Transverse colon (tissue), 4 donors: ENCODE data around the gene ACSM2B. TPM values are rescaled to one million over a fixed set of nuclear protein-coding genes. Genes with fewer than 3 reads are reported as not detected.
"Not testable (repeated sequence)": the region's sequence is repeated elsewhere in the genome, so short reads cannot be mapped to it uniquely, and the experiment has no call there.

Experiments used
- DNase-seq: peaks from one replicate; pipeline ENCODE4 v3.0.0-alpha.2; 2019
- H3K27ac ChIP-seq, 4 donors: fragments of 200-600 bp; sonication (generic); 2 replicates each; pipeline ENCODE4 v1.5.1; 2016 to 2018; ENCODE audit warnings: inconsistent platforms in 4 of 4
- H3K27me3 ChIP-seq: fragments of 200-600 bp; sonication (generic); 2 replicates; pipeline ENCODE4 v1.5.1; 2017; ENCODE audit warnings: inconsistent platforms
- H3K36me3 ChIP-seq, 4 donors: fragments of 200-600 bp; sonication (generic); 2 replicates each; pipeline ENCODE4 v1.5.1; 2017 to 2019; ENCODE audit warnings: inconsistent platforms in 4 of 4
- H3K4me1 ChIP-seq, 4 donors: fragments of 200-600 bp; sonication (generic); 2 replicates each; pipeline ENCODE4 v1.5.1; 2017 to 2020; ENCODE audit warnings: inconsistent platforms in 4 of 4
- H3K4me3 ChIP-seq, 4 donors: fragments of 200-600 bp; sonication (generic); 1 replicate in 1 of 4; 2 replicates in 3 of 4; pipeline versions ENCODE4 v1.5.1 to v1.6.1; 2017 to 2019; ENCODE audit warnings: inconsistent platforms in 4 of 4
- H3K9me3 ChIP-seq, 2 donors: fragments of 200-600 bp; sonication (generic); 2 replicates each; pipeline ENCODE4 v1.5.1; 2017 to 2019; ENCODE audit warnings: inconsistent platforms in 2 of 2
- CTCF ChIP-seq, 5 experiments: fragments of 200-600 bp in 3 of 5; fragments of 450-650 bp in 2 of 5; sonication (generic) in 3 of 5; IDR thresholded peaks; 1 replicate in 2 of 5; 2 replicates in 3 of 5; pipeline ENCODE4 v1.5.1; 2016 to 2017; ENCODE audit warnings: antibody characterized with exemption in 5 of 5, inconsistent platforms in 3 of 5, mild to moderate bottlenecking in 2 of 5, moderate library complexity in 1 of 5
- EP300 ChIP-seq: sonication (generic); formaldehyde crosslinking; IDR thresholded peaks from one replicate; pipeline ENCODE4 v1.6.1; 2017; ENCODE audit warnings: antibody characterized with exemption, low read depth
- POLR2A ChIP-seq: fragments of 450-650 bp; IDR thresholded peaks from one replicate; pipeline ENCODE4 v1.6.1; 2016; ENCODE audit warnings: antibody characterized with exemption, mild to moderate bottlenecking, moderate library complexity
- POLR2AphosphoS5 ChIP-seq, 3 donors: sonication (generic); formaldehyde crosslinking; IDR thresholded peaks; one replicate each; pipeline ENCODE4 v1.6.1; 2016; ENCODE audit warnings: antibody characterized with exemption in 3 of 3
- WGBS, 2 donors: methylation state at CpG; one replicate each; pipeline ENCODE4 v1.1.5; 2018; ENCODE audit warnings: low coverage in 1 of 2; 5-methylcytosine and 5-hydroxymethylcytosine counted together
- in situ Hi-C, 4 donors: fragments of 200-750 bp; cut with MboI; loops; one replicate each; pipeline versions ENCODE4 v1.15.0 to v1.15.1; 2017; ENCODE audit warnings: low sequenced_read_pairs in 3 of 4, low pct_ligation_motif_present in 1 of 4, low pct_unique_long_range_greater_than_20kb in 1 of 4
- intact Hi-C: fragments of 100-400 bp; cut with DNase I; formaldehyde crosslinking; loops from one replicate; pipeline ENCODE4 v1.15.1; 2023; ENCODE audit warnings: low total_unique reads
- total RNA-seq, 4 donors: library from RNA; depleted of rRNA; stranded (reverse); fragments of >200 nt; gene quantifications; one replicate each; pipeline ENCODE4 v1.1.0, GENCODE V29; 2016

ACSM2B gene
- total RNA-seq, 4 donors from 2014 or later = not detected

GRCh38 chr16:20587645-20588074 is 11.5 kb upstream of the ACSM2B start:
- H3K27me3 ChIP-seq, intact Hi-C loops, H3K36me3 ChIP-seq, in situ Hi-C loops, H3K9me3 ChIP-seq, H3K4me3 ChIP-seq, H3K4me1 ChIP-seq: not testable (repeated sequence)
- peak; percentile 10 for DNase-seq
- H3K27ac ChIP-seq = peak overlapping the region in 2 of 4 donors; percentile 71 to 82
- WGBS, 2 donors = 52% methylated on average over 2 of the region's 2 CpGs; no CpG with 5 or more reads in 1 of the 2 donors
- peak in 2 of 3 donors; percentile 9 to 93 for TF ChIP-seq POLR2AphosphoS5 (IDR thresholded peaks at IDR 0.05)
- TF ChIP-seq EP300 = peak; percentile 55

- WGBS, 2 donors = 64 to 80% methylated on average over 1 of the region's 1 CpG
- H3K4me1 ChIP-seq, H3K4me3 ChIP-seq, in situ Hi-C loops, H3K9me3 ChIP-seq, H3K27me3 ChIP-seq, DNase-seq, intact Hi-C loops, H3K36me3 ChIP-seq: not testable (repeated sequence)
- peak overlapping the region in 3 of 4 donors; percentile 13 to 81 (median 67) for H3K27ac ChIP-seq
Observed at GRCh38 chr16:20586716-20587115, 10.5 kb upstream of the ACSM2B start.

- H3K4me3 ChIP-seq, intact Hi-C loops, in situ Hi-C loops, H3K9me3 ChIP-seq, DNase-seq, H3K4me1 ChIP-seq, H3K36me3 ChIP-seq, H3K27me3 ChIP-seq: not testable (repeated sequence)
- H3K27ac ChIP-seq = peak overlapping the region in 1 of 4 donors; percentile 81
- 67 to 82% methylated on average over 2 to 6 of the region's 6 CpGs for WGBS, 2 donors
Observed at GRCh38 chr16:20586112-20586511, 9.9 kb upstream of the ACSM2B start.

GRCh38 chr16:20580487-20581259 is 4.5 kb upstream of the ACSM2B start:
- DNase-seq, H3K27ac ChIP-seq, intact Hi-C loops, H3K27me3 ChIP-seq, in situ Hi-C loops, H3K36me3 ChIP-seq, H3K9me3 ChIP-seq, H3K4me1 ChIP-seq, H3K4me3 ChIP-seq: not testable (repeated sequence)
- no CpG with 5 or more reads among the region's 3 CpGs for WGBS, 2 donors

GRCh38 chr16:20578091-20578490 is 1.9 kb upstream of the ACSM2B start:
- in situ Hi-C loops, H3K36me3 ChIP-seq, H3K27ac ChIP-seq, H3K4me1 ChIP-seq, intact Hi-C loops, H3K4me3 ChIP-seq, DNase-seq, H3K27me3 ChIP-seq, H3K9me3 ChIP-seq: not testable (repeated sequence)
- WGBS, 2 donors = 73% methylated on average over 1 of the region's 3 CpGs; no CpG with 5 or more reads in 1 of the 2 donors

- H3K4me3 ChIP-seq, H3K36me3 ChIP-seq, H3K9me3 ChIP-seq, H3K27me3 ChIP-seq, intact Hi-C loops, H3K4me1 ChIP-seq, DNase-seq, in situ Hi-C loops, H3K27ac ChIP-seq: not testable (repeated sequence)
- WGBS, 2 donors = 69 to 89% methylated on average over 2 of the region's 2 CpGs
Observed at GRCh38 chr16:20569117-20569651, 7.0 kb downstream of the ACSM2B start.

GRCh38 chr16:20568404-20568803 is 7.8 kb downstream of the ACSM2B start:
- Histone ChIP-seq H3K27me3 (no peaks in the 10 kb centered on the region), H3K4me1 (no peaks in the 10 kb centered on the region), H3K9me3 (no peaks in the 10 kb centered on the region), H3K27ac (no peak overlapping the region), H3K36me3 (no peaks in the 10 kb centered on the region), H3K4me3 (no peak overlapping the region)
- WGBS, 2 donors = 62 to 81% methylated on average over 2 to 3 of the region's 3 CpGs
- intact Hi-C loops = no loop called here
- DNase-seq = no peak
- TF ChIP-seq POLR2AphosphoS5 (IDR thresholded peaks at IDR 0.05) = no peak
- no peak for TF ChIP-seq POLR2A
- no peak for TF ChIP-seq EP300
- no peak for TF ChIP-seq CTCF (IDR thresholded peaks at IDR 0.05)
- in situ Hi-C loops = no loop called here
